ENCODE measurements around the gene PODXL2. TPM values are rescaled to one million over a fixed set of nuclear protein-coding genes. Genes with fewer than 3 reads are reported as not detected.

PODXL2 gene
- total RNA-seq, 1 experiment from 2014 or later: 26.6 TPM

GRCh38 chr3:127630811-127631714 is 2.1 kb downstream of the PODXL2 start:
- peaks cover 10% of the 10 kb centered on the region for H3K27me3 ChIP-seq (replicated peaks; ENCODE audit: insufficient read depth, low read depth, low read length, poor library complexity)
- no peak overlapping the region for H3K4me3 ChIP-seq (ENCODE audit: low read depth, low read length, poor library complexity, severe bottlenecking)
- CTCF ChIA-PET: no interaction called here
- H3K27ac ChIP-seq (ENCODE audit: low read depth, low read length, poor library complexity, severe bottlenecking): no peak overlapping the region
- no peak for DNase-seq (ENCODE audit: low spot score)
- intact Hi-C loops (cut with micrococcal nuclease; ENCODE audit: unreplicated experiment): no loop called here
- POLR2A ChIA-PET (ENCODE audit: low non-redundant PET): no interaction called here
- no TSS peak for BruUV-seq (replicated peaks)
- TF ChIP-seq CTCF (conservative IDR thresholded peaks at IDR 0.05; ENCODE audit: low read depth, low read length): no peak
- TF ChIP-seq EZH2 (IDR thresholded peaks at IDR 0.05; ENCODE audit: borderline replicate concordance, low read depth, low read length, poor library complexity, severe bottlenecking): no peak
- no peaks in the 10 kb centered on the region for H3K36me3 ChIP-seq (ENCODE audit: insufficient read depth, low read length, poor library complexity, severe bottlenecking)
- H3K4me1 ChIP-seq (ENCODE audit: insufficient read depth, low read length, poor library complexity, severe bottlenecking): peaks cover 7% of the 10 kb centered on the region
- no peaks in the 10 kb centered on the region for H3K9me3 ChIP-seq (ENCODE audit: low read depth, low read length, poor library complexity, severe bottlenecking)

- TF ChIP-seq EZH2 (IDR thresholded peaks at IDR 0.05; ENCODE audit: borderline replicate concordance, low read depth, low read length, poor library complexity, severe bottlenecking) (no peak), CTCF (conservative IDR thresholded peaks at IDR 0.05; ENCODE audit: low read depth, low read length) (no peak)
- POLR2A ChIA-PET (ENCODE audit: low non-redundant PET): no interaction called here
Measured at GRCh38 chr3:127632035-127632820, 3.2 kb downstream of the PODXL2 start.

GRCh38 chr3:127634653-127635052 is 5.7 kb downstream of the PODXL2 start:
- BruUV-seq (replicated peaks): no TSS peak
- DNase-seq (ENCODE audit: low spot score): no peak

More at GRCh38 chr3:127632035-127632820, 3.2 kb downstream of the PODXL2 start:
- Histone ChIP-seq H3K4me1 (ENCODE audit: insufficient read depth, low read length, poor library complexity, severe bottlenecking) (peaks cover 7% of the 10 kb centered on the region), H3K9me3 (ENCODE audit: low read depth, low read length, poor library complexity, severe bottlenecking) (no peaks in the 10 kb centered on the region), H3K4me3 (ENCODE audit: low read depth, low read length, poor library complexity, severe bottlenecking) (no peak overlapping the region), H3K27me3 (replicated peaks; ENCODE audit: insufficient read depth, low read depth, low read length, poor library complexity) (peaks cover 10% of the 10 kb centered on the region), H3K27ac (ENCODE audit: low read depth, low read length, poor library complexity, severe bottlenecking) (no peak overlapping the region), H3K36me3 (ENCODE audit: insufficient read depth, low read length, poor library complexity, severe bottlenecking) (no peaks in the 10 kb centered on the region)
- intact Hi-C loops (cut with micrococcal nuclease; ENCODE audit: unreplicated experiment): no loop called here
- CTCF ChIA-PET: interaction anchor here (0.9 kb wide), 1 partner anchor 57 kb away, joined by 5 read pairs; no protein-coding TSS in a partner anchor
- no TSS peak for BruUV-seq (replicated peaks)
- no peak for DNase-seq (ENCODE audit: low spot score)

More at GRCh38 chr3:127634653-127635052, 5.7 kb downstream of the PODXL2 start:
- Histone ChIP-seq H3K36me3 (ENCODE audit: insufficient read depth, low read length, poor library complexity, severe bottlenecking) (no peaks in the 10 kb centered on the region), H3K4me3 (ENCODE audit: low read depth, low read length, poor library complexity, severe bottlenecking) (no peak overlapping the region), H3K9me3 (ENCODE audit: low read depth, low read length, poor library complexity, severe bottlenecking) (no peaks in the 10 kb centered on the region), H3K27ac (ENCODE audit: low read depth, low read length, poor library complexity, severe bottlenecking) (no peak overlapping the region), H3K4me1 (ENCODE audit: insufficient read depth, low read length, poor library complexity, severe bottlenecking) (peaks cover 6% of the 10 kb centered on the region), H3K27me3 (replicated peaks; ENCODE audit: insufficient read depth, low read depth, low read length, poor library complexity) (no peaks in the 10 kb centered on the region)
- intact Hi-C loops (cut with micrococcal nuclease; ENCODE audit: unreplicated experiment): no loop called here
- ChIA-PET CTCF (interaction anchor here (0.5 kb wide), 1 partner anchor 17 kb away, joined by 3 read pairs; no protein-coding TSS in a partner anchor), POLR2A (ENCODE audit: low non-redundant PET) (no interaction called here)
- TF ChIP-seq EZH2 (IDR thresholded peaks at IDR 0.05; ENCODE audit: borderline replicate concordance, low read depth, low read length, poor library complexity, severe bottlenecking) (no peak), CTCF (conservative IDR thresholded peaks at IDR 0.05; ENCODE audit: low read depth, low read length) (no peak)

Data from A673 (cell line).